Small intestine (tissue), 7 donors: ENCODE data around the gene DXO. TPM values are rescaled to one million over a fixed set of nuclear protein-coding genes. Genes with fewer than 3 reads are reported as not detected.
"Not testable (repeated sequence)": the region's sequence is repeated elsewhere in the genome, so short reads cannot be mapped to it uniquely, and the experiment has no call there.

Source experiments
- DNase-seq, 2 donors: peaks; one replicate each; pipeline versions ENCODE4 v3.0.0 to v3.0.0-alpha.2; 2013
- FAIRE-seq: peaks from 2 replicates; lab custom pipeline; 2012; peaks lifted over from hg19 to GRCh38; lab: Jason Lieb, UNC
- H3K27ac ChIP-seq, 3 donors: one replicate each; pipeline ENCODE4 v1.5.1; 2013; ENCODE audit warnings: low read length in 2 of 3, mild to moderate bottlenecking in 2 of 3, control low read depth in 1 of 3, inconsistent platforms in 1 of 3, low read depth in 1 of 3, moderate library complexity in 1 of 3
- H3K27me3 ChIP-seq, 3 donors: one replicate each; pipeline ENCODE4 v1.6.1; 2013; ENCODE audit warnings: low read length in 3 of 3, inconsistent platforms in 1 of 3; ENCODE audit not compliant: control insufficient read depth in 3 of 3, insufficient read depth in 3 of 3
- H3K36me3 ChIP-seq, 3 donors: one replicate each; pipeline ENCODE4 v1.6.1; 2013; ENCODE audit warnings: low read length in 3 of 3, inconsistent platforms in 1 of 3, low read depth in 1 of 3, mild to moderate bottlenecking in 1 of 3, moderate library complexity in 1 of 3; ENCODE audit not compliant: control insufficient read depth in 3 of 3, insufficient read depth in 2 of 3
- H3K4me1 ChIP-seq, 3 donors: one replicate each; pipeline ENCODE4 v1.6.1; 2013; ENCODE audit warnings: low read length in 2 of 3, inconsistent platforms in 1 of 3, low read depth in 1 of 3, mild to moderate bottlenecking in 1 of 3, moderate library complexity in 1 of 3; ENCODE audit not compliant: control insufficient read depth in 3 of 3, insufficient read depth in 2 of 3
- H3K4me3 ChIP-seq, 3 donors: one replicate each; pipeline ENCODE4 v1.5.1; 2013; ENCODE audit warnings: low read length in 3 of 3, control low read depth in 1 of 3, inconsistent platforms in 1 of 3, low read depth in 1 of 3, mild to moderate bottlenecking in 1 of 3, moderate library complexity in 1 of 3
- H3K9me3 ChIP-seq, 2 donors: one replicate each; pipeline ENCODE4 v1.6.1; 2013; ENCODE audit warnings: low read depth in 1 of 2, low read length in 1 of 2; ENCODE audit not compliant: control insufficient read depth in 2 of 2, insufficient read depth in 1 of 2
- WGBS, 3 donors: extraction: QIAGEN DNeasy Blood & Tissue Kit; methylation state at CpG; one replicate each; pipeline ENCODE4 v1.1.7; 2013; 5-methylcytosine and 5-hydroxymethylcytosine counted together
- polyA plus RNA-seq, 4 donors: library from polyadenylated mRNA; stranded (reverse) in 3 of 4; unstranded in 1 of 4; fragments of 200-250 nt in 3 of 4; fragments of 120-200 nt in 1 of 4; gene quantifications; one replicate each; pipeline versions ENCODE4 v1.2.1 to v1.2.3, GENCODE V29; 2013
- donor health status: healthy with polysubstance abuse.
- donor health status: control.
- donor health status: control.
- donor health status: Bipolar disorder and iron deficiency.
- donor health status: healthy.

Gene DXO
- polyA plus RNA-seq, 4 donors = 14.1 to 16.8 (median 16.0) TPM

GRCh38 chr6:31940256-31940664 lies 31.7 kb downstream of the DXO start:
- Histone ChIP-seq H3K36me3 (no peaks in the 10 kb centered on the region), H3K27ac (no peak overlapping the region), H3K4me3 (no peak overlapping the region), H3K4me1 (peaks cover 0 to 30% (median 4%) of the 10 kb centered on the region in 3 donors), H3K9me3 (no peaks in the 10 kb centered on the region), H3K27me3 (no peaks in the 10 kb centered on the region)
- DNase-seq (peak; percentile 52 to 60), FAIRE-seq (no peak)
- 4 to 7% (median 5%) methylated on average over 6 of the region's 6 CpGs for WGBS, 3 donors

DNA sequence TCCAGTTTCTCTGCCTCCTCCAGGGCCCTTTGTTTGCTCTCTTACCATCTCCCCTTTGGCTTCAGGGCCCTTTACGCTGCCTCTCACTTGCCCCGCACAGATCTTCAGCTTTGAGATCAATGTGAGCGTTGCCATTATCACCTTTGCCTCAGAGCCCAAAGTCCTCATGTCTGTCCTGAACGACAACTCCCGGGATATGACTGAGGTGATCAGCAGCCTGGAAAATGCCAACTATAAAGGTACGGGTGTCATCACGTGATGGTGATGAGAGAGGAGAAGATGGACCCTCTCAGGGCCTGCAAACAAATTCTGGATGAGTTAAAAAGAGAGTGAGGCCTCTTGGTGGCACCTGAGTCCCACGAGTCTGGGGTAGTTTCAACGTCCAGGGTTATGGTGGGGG lies 36.1 kb downstream of the DXO start:
- peak; percentile 50 to 51 for DNase-seq
- no peak overlapping the region for H3K4me3 ChIP-seq
- no peak for FAIRE-seq
- no peaks in the 10 kb centered on the region for H3K36me3 ChIP-seq
- H3K9me3 ChIP-seq = peaks cover 0 to 2% of the 10 kb centered on the region in 2 donors
- no peak overlapping the region for H3K27ac ChIP-seq
- no peaks in the 10 kb centered on the region for H3K27me3 ChIP-seq
- H3K4me1 ChIP-seq = peaks cover 0 to 12% (median 0%) of the 10 kb centered on the region in 3 donors
- WGBS, 3 donors = 47 to 72% (median 57%) methylated on average over 9 of the region's 9 CpGs

GRCh38 chr6:31935021-31935420 lies 36.9 kb downstream of the DXO start:
- FAIRE-seq (no peak), DNase-seq (no peak)
- WGBS, 3 donors = 67 to 90% (median 90%) methylated on average over 3 of the region's 3 CpGs
- no peak overlapping the region for H3K4me3 ChIP-seq
- H3K9me3 ChIP-seq = peaks cover 0 to 2% of the 10 kb centered on the region in 2 donors
- no peaks in the 10 kb centered on the region for H3K36me3 ChIP-seq
- no peaks in the 10 kb centered on the region for H3K27me3 ChIP-seq
- peaks cover 0 to 5% (median 0%) of the 10 kb centered on the region in 3 donors for H3K4me1 ChIP-seq
- no peak overlapping the region for H3K27ac ChIP-seq

- DNase-seq (no peak), FAIRE-seq (no peak)
These were observed 38.4 kb downstream of the DXO start for GRCh38 chr6:31933537-31933936.

GRCh38 chr6:31932137-31932536 lies 39.8 kb downstream of the DXO start:
- WGBS, 3 donors = 91 to 100% (median 91%) methylated on average over 4 to 27 of the region's 32 CpGs
- H3K4me1 ChIP-seq = peaks cover 0 to 13% (median 8%) of the 10 kb centered on the region in 3 donors
- not testable (repeated sequence) for H3K4me3 ChIP-seq, H3K36me3 ChIP-seq, H3K27ac ChIP-seq, FAIRE-seq, H3K9me3 ChIP-seq, H3K27me3 ChIP-seq, DNase-seq

More at GRCh38 chr6:31933537-31933936, 38.4 kb downstream of the DXO start:
- no peaks in the 10 kb centered on the region for H3K27me3 ChIP-seq
- no peak overlapping the region for H3K4me3 ChIP-seq
- peaks cover 0 to 2% (median 2%) of the 10 kb centered on the region in 3 donors for H3K4me1 ChIP-seq
- no peak overlapping the region for H3K27ac ChIP-seq
- H3K36me3 ChIP-seq = no peaks in the 10 kb centered on the region
- 82 to 94% (median 89%) methylated on average over 16 to 19 of the region's 19 CpGs for WGBS, 3 donors
- peaks cover 0 to 2% of the 10 kb centered on the region in 2 donors for H3K9me3 ChIP-seq

- H3K4me1 ChIP-seq = peaks cover 0 to 13% (median 8%) of the 10 kb centered on the region in 3 donors
- WGBS, 3 donors = 90 to 97% (median 97%) methylated on average over 1 of the region's 1 CpG
These were observed 41.0 kb downstream of the DXO start for GRCh38 chr6:31930962-31931361.

DNA sequence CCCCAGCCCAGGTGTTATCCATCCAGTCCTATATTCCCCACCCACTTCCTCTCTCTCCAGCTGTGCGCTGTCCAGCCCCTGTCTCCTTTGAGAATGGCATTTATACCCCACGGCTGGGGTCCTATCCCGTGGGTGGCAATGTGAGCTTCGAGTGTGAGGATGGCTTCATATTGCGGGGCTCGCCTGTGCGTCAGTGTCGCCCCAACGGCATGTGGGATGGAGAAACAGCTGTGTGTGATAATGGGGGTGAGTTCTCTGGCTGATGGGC lies 43.3 kb downstream of the DXO start:
- no peak overlapping the region for H3K27ac ChIP-seq
- 81 to 93% (median 87%) methylated on average over 9 of the region's 9 CpGs for WGBS, 3 donors
- H3K4me3 ChIP-seq = no peak overlapping the region
- DNase-seq (no peak), FAIRE-seq (no peak)
- H3K27me3 ChIP-seq = no peaks in the 10 kb centered on the region
- H3K4me1 ChIP-seq = peaks cover 0 to 16% (median 8%) of the 10 kb centered on the region in 3 donors
- H3K9me3 ChIP-seq = peaks cover 0 to 6% of the 10 kb centered on the region in 2 donors
- no peaks in the 10 kb centered on the region for H3K36me3 ChIP-seq

More at GRCh38 chr6:31930962-31931361, 41.0 kb downstream of the DXO start:
- H3K9me3 ChIP-seq = peaks cover 0 to 4% of the 10 kb centered on the region in 2 donors
- H3K36me3 ChIP-seq = no peaks in the 10 kb centered on the region
- no peaks in the 10 kb centered on the region for H3K27me3 ChIP-seq
- DNase-seq (no peak), FAIRE-seq (no peak)
- no peak overlapping the region for H3K27ac ChIP-seq
- H3K4me3 ChIP-seq = no peak overlapping the region

GRCh38 chr6:31927863-31928671 lies 43.9 kb downstream of the DXO start:
- Histone ChIP-seq H3K4me1 (peaks cover 0 to 16% (median 8%) of the 10 kb centered on the region in 3 donors), H3K27me3 (no peaks in the 10 kb centered on the region), H3K27ac (peak overlapping the region; percentile 19 to 69 (median 27)), H3K36me3 (no peaks in the 10 kb centered on the region), H3K9me3 (peaks cover 0 to 4% of the 10 kb centered on the region in 2 donors), H3K4me3 (peak overlapping the region in 2 of 3 donors; percentile 21 to 22)
- no peak for DNase-seq
- WGBS, 3 donors = 45 to 61% (median 58%) methylated on average over 11 of the region's 11 CpGs
- no peak for FAIRE-seq
